ENCODE data around the gene ALDH1B1. TPM values are rescaled to one million over a fixed set of nuclear protein-coding genes. Genes with fewer than 3 reads are reported as not detected.

Gene ALDH1B1
- total RNA-seq, 4 donors from 2014 or later = 24.9 to 77.2 (median 27.3) TPM

DNA sequence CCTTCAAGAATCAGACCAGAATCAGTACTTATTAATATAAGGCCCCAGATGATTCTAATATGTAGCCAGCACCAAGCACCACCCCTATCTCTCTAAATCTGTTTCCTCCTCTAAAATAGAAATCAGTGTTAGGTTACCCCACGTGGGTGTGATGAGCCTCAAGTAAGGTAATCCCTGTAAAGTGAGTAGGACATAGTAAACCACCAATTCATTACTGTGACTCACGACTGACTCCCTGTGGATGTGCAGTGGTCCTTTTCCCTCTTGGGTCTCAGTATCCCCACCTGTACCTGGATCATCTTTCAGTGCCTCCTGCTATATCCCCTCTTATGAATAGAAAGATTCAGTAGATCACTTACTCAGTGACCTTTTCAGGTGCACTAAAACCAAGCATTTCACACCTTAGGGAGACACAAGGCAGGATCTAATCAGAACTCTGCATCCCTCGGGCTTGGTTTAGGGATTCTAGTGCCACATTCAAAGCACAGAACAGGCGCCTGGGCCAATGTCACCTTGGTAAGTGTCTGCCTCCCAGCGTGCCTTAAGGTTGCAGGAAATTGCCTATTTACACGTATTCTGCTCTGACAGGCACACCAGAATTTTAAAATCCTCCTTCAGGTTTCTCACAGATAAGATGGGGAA is 12.2 kb upstream of the ALDH1B1 start:
- Histone ChIP-seq H3K27ac (peak overlapping the region in 1 of 4 donors; percentile 60), H3K36me3 (no peaks in the 10 kb centered on the region), H3K27me3 (no peaks in the 10 kb centered on the region), H3K9me3 (no peaks in the 10 kb centered on the region), H3K4me3 (no peak overlapping the region), H3K4me1 (peaks cover 0 to 12% (median 7%) of the 10 kb centered on the region in 4 donors)
- intact Hi-C loops (cut with DNase I; ENCODE audit: low total_unique reads) = no loop called here
- in situ Hi-C loops (cut with MboI; ENCODE audit: low pct_ligation_motif_present in 1 of 4, low pct_unique_long_range_greater_than_20kb in 1 of 4, low sequenced_read_pairs in 3 of 4) = no loop called here
- WGBS, 2 donors (ENCODE audit: low coverage in 1 of 2) = 50 to 56% methylated on average over 2 to 6 of the region's 6 CpGs
- TF ChIP-seq POLR2A (IDR thresholded peaks at IDR 0.05) (no peak), POLR2AphosphoS5 (IDR thresholded peaks at IDR 0.05) (no peak), EP300 (IDR thresholded peaks at IDR 0.05; ENCODE audit: low read depth) (no peak)
- TF ChIP-seq, protein P1, sequence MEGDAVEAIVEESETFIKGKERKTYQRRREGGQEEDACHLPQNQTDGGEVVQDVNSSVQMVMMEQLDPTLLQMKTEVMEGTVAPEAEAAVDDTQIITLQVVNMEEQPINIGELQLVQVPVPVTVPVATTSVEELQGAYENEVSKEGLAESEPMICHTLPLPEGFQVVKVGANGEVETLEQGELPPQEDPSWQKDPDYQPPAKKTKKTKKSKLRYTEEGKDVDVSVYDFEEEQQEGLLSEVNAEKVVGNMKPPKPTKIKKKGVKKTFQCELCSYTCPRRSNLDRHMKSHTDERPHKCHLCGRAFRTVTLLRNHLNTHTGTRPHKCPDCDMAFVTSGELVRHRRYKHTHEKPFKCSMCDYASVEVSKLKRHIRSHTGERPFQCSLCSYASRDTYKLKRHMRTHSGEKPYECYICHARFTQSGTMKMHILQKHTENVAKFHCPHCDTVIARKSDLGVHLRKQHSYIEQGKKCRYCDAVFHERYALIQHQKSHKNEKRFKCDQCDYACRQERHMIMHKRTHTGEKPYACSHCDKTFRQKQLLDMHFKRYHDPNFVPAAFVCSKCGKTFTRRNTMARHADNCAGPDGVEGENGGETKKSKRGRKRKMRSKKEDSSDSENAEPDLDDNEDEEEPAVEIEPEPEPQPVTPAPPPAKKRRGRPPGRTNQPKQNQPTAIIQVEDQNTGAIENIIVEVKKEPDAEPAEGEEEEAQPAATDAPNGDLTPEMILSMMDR (IDR thresholded peaks at IDR 0.05) = no peak
- no peak for DNase-seq

DNA sequence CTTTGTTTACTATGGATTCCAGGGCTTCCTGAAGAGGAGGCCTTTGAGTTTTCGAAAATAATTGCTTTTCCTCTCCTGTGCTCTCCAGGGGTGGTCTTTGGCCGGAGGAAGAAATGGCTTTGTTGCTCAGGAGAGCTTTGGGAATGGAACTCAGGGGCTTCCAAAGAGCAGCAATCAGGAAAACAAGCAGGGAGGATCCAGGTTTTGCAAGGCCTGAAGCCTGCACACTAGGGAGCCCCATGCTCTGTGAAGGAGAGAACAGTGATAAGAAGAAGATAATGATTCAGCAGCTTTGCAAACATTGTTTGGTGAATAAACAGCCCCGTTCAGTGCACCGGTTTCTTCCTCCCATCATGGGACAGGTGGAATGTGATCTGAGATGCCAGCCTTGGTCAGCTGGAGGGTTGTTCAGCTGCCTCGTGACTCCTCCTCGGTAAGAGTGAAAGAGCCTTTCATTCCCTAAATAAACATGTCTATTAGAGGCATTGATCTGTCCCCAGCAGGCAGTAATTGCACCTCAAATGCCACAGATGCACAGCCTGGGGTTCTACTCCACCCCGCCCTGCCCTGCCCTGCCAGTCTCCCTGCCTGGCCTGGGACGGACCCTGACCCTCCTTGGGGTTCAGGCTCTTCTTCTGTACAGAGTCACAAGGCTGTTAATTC is 11.5 kb upstream of the ALDH1B1 start:
- Histone ChIP-seq H3K9me3 (no peaks in the 10 kb centered on the region), H3K4me3 (no peak overlapping the region), H3K27me3 (no peaks in the 10 kb centered on the region), H3K36me3 (no peaks in the 10 kb centered on the region), H3K4me1 (peaks cover 0 to 16% (median 9%) of the 10 kb centered on the region in 4 donors), H3K27ac (peak overlapping the region in 1 of 4 donors; percentile 60)
- TF ChIP-seq, protein P1 (IDR thresholded peaks at IDR 0.05) = no peak
- no peak for TF ChIP-seq POLR2A (IDR thresholded peaks at IDR 0.05)
- intact Hi-C loops (cut with DNase I; ENCODE audit: low total_unique reads) (no loop called here), in situ Hi-C loops (cut with MboI; ENCODE audit: low pct_ligation_motif_present in 1 of 4, low pct_unique_long_range_greater_than_20kb in 1 of 4, low sequenced_read_pairs in 3 of 4) (no loop called here)
- DNase-seq = no peak
- 32 to 60% methylated on average over 2 to 8 of the region's 8 CpGs for WGBS, 2 donors (ENCODE audit: low coverage in 1 of 2)

DNA sequence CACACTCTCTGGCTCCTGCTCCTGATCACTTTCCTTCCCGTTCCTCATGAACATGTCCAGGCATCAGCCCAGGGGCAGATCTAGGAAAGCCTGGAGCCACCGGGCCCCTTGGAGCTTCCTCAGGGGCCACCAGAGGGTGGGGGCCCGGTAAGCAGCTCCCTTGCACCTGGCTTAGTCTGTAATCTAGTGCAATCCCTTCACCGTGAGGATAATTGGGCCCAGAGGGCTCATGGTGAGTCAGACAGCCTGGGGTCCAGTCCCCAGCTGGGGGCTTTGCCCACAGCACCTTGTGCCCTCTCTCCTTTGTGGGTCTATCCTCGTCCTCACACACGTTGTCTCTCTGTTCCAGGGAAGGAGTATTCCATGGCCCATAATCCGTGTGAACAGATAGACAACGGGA is 10.4 kb upstream of the ALDH1B1 start:
- H3K27me3 ChIP-seq = no peaks in the 10 kb centered on the region
- WGBS, 2 donors (ENCODE audit: low coverage in 1 of 2) = 82% methylated on average over 8 of the region's 8 CpGs; no CpG with 5 or more reads in 1 of the 2 donors
- H3K4me3 ChIP-seq = no peak overlapping the region
- no peak for TF ChIP-seq POLR2AphosphoS5 (IDR thresholded peaks at IDR 0.05)
- TF ChIP-seq, protein P1 (IDR thresholded peaks at IDR 0.05) = no peak
- TF ChIP-seq POLR2A (IDR thresholded peaks at IDR 0.05) = no peak
- H3K4me1 ChIP-seq = peaks cover 0 to 26% (median 14%) of the 10 kb centered on the region in 4 donors
- no peaks in the 10 kb centered on the region for H3K9me3 ChIP-seq
- H3K27ac ChIP-seq = peak overlapping the region in 1 of 4 donors; percentile 60
- no peak for DNase-seq
- no peaks in the 10 kb centered on the region for H3K36me3 ChIP-seq
- in situ Hi-C loops (cut with MboI; ENCODE audit: low pct_ligation_motif_present in 1 of 4, low pct_unique_long_range_greater_than_20kb in 1 of 4, low sequenced_read_pairs in 3 of 4) (no loop called here), intact Hi-C loops (cut with DNase I; ENCODE audit: low total_unique reads) (no loop called here)

DNA sequence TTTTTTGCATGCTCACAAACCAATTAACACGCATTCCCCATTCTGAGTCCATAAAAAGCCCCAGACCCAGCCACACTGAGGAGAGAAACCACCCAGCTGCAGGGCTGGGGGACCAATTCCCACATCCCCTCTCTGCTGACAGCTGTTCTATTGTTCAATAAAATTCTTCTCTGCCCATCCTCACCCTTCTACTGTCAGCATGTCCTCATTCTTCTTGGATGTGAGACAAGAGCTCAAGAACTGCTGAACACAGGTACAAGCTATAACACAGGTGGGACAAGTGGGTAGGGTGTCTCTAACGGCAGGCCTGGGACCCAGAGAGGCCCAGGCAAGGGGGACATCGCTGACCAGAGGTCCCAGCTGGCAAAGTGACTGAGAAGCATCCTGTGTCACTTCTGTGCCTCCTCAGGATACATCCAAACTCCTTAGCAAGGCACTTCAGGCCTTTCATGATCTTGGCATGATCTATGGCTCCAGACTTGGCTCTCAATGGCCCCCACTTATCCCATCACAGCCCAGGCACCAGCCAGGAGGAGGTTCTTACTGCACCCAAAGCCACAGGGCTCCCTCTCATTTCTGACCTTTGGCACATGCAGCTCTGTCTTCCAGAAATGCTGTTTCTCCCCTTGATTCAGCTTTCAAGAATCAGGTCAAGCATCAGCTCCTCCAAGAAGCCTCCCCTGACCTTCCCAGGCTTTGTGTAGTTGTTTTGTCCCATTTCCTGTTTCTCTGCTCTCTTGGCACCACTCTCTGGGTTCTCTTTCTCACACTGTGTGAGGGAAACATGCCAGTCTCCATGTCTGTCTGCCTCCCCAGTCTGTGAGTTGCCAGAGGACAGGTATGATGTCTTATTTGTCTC is 7.3 kb upstream of the ALDH1B1 start:
- in situ Hi-C loops (cut with MboI; ENCODE audit: low pct_ligation_motif_present in 1 of 4, low pct_unique_long_range_greater_than_20kb in 1 of 4, low sequenced_read_pairs in 3 of 4) = no loop called here
- no peaks in the 10 kb centered on the region for H3K27me3 ChIP-seq
- no peak for DNase-seq
- no peaks in the 10 kb centered on the region for H3K36me3 ChIP-seq
- H3K27ac ChIP-seq = peak overlapping the region; percentile 39 to 89 (median 82)
- no peak overlapping the region for H3K4me3 ChIP-seq
- intact Hi-C loops (cut with DNase I; ENCODE audit: low total_unique reads) = no loop called here
- TF ChIP-seq, protein P1 (IDR thresholded peaks at IDR 0.05) = no peak
- TF ChIP-seq EP300 (IDR thresholded peaks at IDR 0.05; ENCODE audit: low read depth) (no peak), POLR2AphosphoS5 (IDR thresholded peaks at IDR 0.05) (no peak), POLR2A (IDR thresholded peaks at IDR 0.05) (no peak)
- H3K4me1 ChIP-seq = peaks cover 11 to 44% (median 20%) of the 10 kb centered on the region in 4 donors
- no peaks in the 10 kb centered on the region for H3K9me3 ChIP-seq
- 63 to 80% methylated on average over 1 to 3 of the region's 3 CpGs for WGBS, 2 donors (ENCODE audit: low coverage in 1 of 2)
